Activated CD4-positive, alpha-beta T cell treated with anti-CD3 and anti-CD28 coated beads, Interleukin-2, amount 50 U/mL, for 48 hours (primary cell): ENCODE measurements around the gene RASSF5.
A peak's percentile ranks its signal among the peaks of the same experiment; 100 is the strongest.
"Not testable (repeated sequence)": the region's sequence is repeated elsewhere in the genome, so short reads cannot be mapped to it uniquely, and the experiment has no call there.

Experiments used
- DNase-seq, 2 experiments: peaks; one replicate each; pipeline ENCODE4 v3.0.0-alpha.2; 2020

The RASSF5 gene

GRCh38 chr1:206477110-206477509, 30.2 kb upstream of the RASSF5 start:
- DNase-seq, result no peak

GRCh38 chr1:206477581-206478380, 29.6 kb upstream of the RASSF5 start:
- DNase-seq, result no peak

GRCh38 chr1:206478746-206479145, 28.6 kb upstream of the RASSF5 start:
- DNase-seq, result no peak

GRCh38 chr1:206479183-206480125, 27.9 kb upstream of the RASSF5 start:
- peak; percentile 74 to 82 for DNase-seq

- no peak for DNase-seq
These were observed 27.1 kb upstream of the RASSF5 start for GRCh38 chr1:206480211-206480610.

GRCh38 chr1:206482611-206483010, 24.7 kb upstream of the RASSF5 start:
- no peak for DNase-seq

- not testable (repeated sequence) for DNase-seq
These were observed 23.5 kb upstream of the RASSF5 start for GRCh38 chr1:206483864-206484263.

- no peak for DNase-seq
These were observed 22.4 kb upstream of the RASSF5 start for GRCh38 chr1:206484901-206485300.

- no peak for DNase-seq
These were observed 20.1 kb upstream of the RASSF5 start for GRCh38 chr1:206486995-206487788.

GRCh38 chr1:206487970-206488369, 19.4 kb upstream of the RASSF5 start:
- no peak for DNase-seq

- no peak for DNase-seq
These were observed 18.9 kb upstream of the RASSF5 start for GRCh38 chr1:206488466-206488865.

- DNase-seq, result peak; percentile 86 to 89
These were observed 17.2 kb upstream of the RASSF5 start for GRCh38 chr1:206489980-206490770.

- DNase-seq, result no peak
These were observed 16.4 kb upstream of the RASSF5 start for GRCh38 chr1:206490771-206491405.

- DNase-seq, result no peak
These were observed 15.7 kb upstream of the RASSF5 start for GRCh38 chr1:206491616-206492015.

GRCh38 chr1:206492589-206492988, 14.7 kb upstream of the RASSF5 start:
- DNase-seq, result no peak

GRCh38 chr1:206493279-206493678, 14.1 kb upstream of the RASSF5 start:
- no peak for DNase-seq

GRCh38 chr1:206495011-206495461, 12.3 kb upstream of the RASSF5 start:
- no peak for DNase-seq

- no peak for DNase-seq
These were observed 11.8 kb upstream of the RASSF5 start for GRCh38 chr1:206495493-206496046.

GRCh38 chr1:206496131-206496793, 11.1 kb upstream of the RASSF5 start:
- no peak for DNase-seq

GRCh38 chr1:206497363-206497762, 10.0 kb upstream of the RASSF5 start:
- DNase-seq, result no peak

- no peak for DNase-seq
These were observed 9.6 kb upstream of the RASSF5 start for GRCh38 chr1:206497774-206498173.
